Neural crest cell (in vitro differentiated cells): ENCODE measurements around the gene GRIA4. TPM values are rescaled to one million over a fixed set of nuclear protein-coding genes. Genes with fewer than 3 reads are reported as not detected.

Experiments used
- DNase-seq: peaks from one replicate; pipeline ENCODE4 v3.0.0; 2021; ENCODE audit warnings: low read depth, mixed read lengths, low spot score
- H3K27ac Mint-ChIP-seq: one replicate; pipeline ENCODE4 v1.8.0; 2021; ENCODE audit warnings: mild to moderate bottlenecking, mixed read lengths; ENCODE audit not compliant: unreplicated experiment
- H3K27me3 Mint-ChIP-seq: 2 replicates; pipeline ENCODE4 v1.8.0; 2021; ENCODE audit warnings: low read depth, mild to moderate bottlenecking, mixed read lengths
- H3K36me3 Mint-ChIP-seq: 2 replicates; pipeline ENCODE4 v1.8.0; 2021; ENCODE audit warnings: low read depth, mild to moderate bottlenecking, mixed read lengths
- H3K4me1 Mint-ChIP-seq: 2 replicates; pipeline ENCODE4 v1.8.0; 2021; ENCODE audit warnings: mixed read lengths
- H3K4me3 Mint-ChIP-seq: one replicate; pipeline ENCODE4 v1.8.0; 2021; ENCODE audit warnings: mild to moderate bottlenecking, mixed read lengths
- H3K9me3 Mint-ChIP-seq: 2 replicates; pipeline ENCODE4 v1.8.0; 2021; ENCODE audit warnings: mixed read lengths
- total RNA-seq: library from RNA; stranded (reverse); gene quantifications from 2 replicates; pipeline ENCODE4 v1.2.1, GENCODE V29; 2021
- TF ChIP-seq, protein P1 (sequence below): fragments of 200-600 bp; sonication (generic); conservative IDR thresholded peaks from 2 replicates; pipeline ENCODE4 v1.5.0; 2021; ENCODE audit warnings: antibody characterized with exemption, mild to moderate bottlenecking

Gene GRIA4
- total RNA-seq, 1 donor from 2014 or later: 2.9 TPM

DNA sequence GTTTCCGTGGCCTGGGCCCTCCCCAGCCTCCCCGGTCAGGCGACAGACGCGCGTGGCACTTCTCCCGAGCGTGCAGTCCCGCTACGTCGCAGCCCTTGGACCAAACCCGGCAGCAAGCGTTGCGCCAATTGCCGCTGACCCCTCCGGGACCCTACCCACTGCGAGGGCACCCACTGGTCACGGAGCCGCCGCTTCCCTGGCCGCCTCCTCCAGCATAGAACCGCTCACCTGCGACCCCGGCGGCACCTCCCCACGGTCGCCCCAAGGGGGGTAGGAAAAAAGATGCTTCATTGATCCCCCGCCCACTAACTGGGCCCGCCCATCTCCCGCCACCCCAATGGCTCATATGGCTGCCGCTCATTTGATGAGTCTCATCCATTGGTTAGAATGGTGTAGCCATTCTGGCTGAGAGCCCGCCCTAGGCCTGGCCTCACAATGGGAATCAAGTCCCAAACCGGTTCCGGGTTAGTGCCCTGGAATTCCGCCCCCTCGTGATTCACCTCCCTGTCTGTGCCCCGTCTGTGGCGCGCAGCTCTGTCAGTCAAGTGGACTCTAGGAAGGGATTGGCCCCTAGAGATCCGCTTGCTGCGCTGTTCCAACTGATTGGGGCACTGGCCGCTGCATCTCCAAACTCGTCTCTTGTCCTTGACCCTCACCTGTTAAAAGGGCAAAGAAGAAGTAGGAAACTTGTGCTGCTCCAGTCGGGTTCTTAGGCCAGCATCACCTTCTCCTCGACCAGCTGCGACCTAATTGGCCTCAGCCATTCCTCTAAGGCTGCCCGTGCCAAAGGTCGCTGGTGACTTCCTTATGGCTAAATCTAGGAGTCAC, 412.3 kb downstream of the GRIA4 start, which contains the start of gene MSANTD4:
MSANTD4 (minus strand) TSS at position 274 of the 828 bp plus-strand sequence. CDS start 11,323 bp downstream, outside the sequence.
- peak within 1 kb of the TSS; percentile 97 for H3K4me3 Mint-ChIP-seq
- peaks cover 2% of the 10 kb centered on the region for H3K36me3 Mint-ChIP-seq
- peak; percentile 93 for DNase-seq
- H3K9me3 Mint-ChIP-seq: peaks cover 4% of the 10 kb centered on the region
- peaks cover 36% of the 10 kb centered on the region for H3K4me1 Mint-ChIP-seq
- TF ChIP-seq, protein P1, sequence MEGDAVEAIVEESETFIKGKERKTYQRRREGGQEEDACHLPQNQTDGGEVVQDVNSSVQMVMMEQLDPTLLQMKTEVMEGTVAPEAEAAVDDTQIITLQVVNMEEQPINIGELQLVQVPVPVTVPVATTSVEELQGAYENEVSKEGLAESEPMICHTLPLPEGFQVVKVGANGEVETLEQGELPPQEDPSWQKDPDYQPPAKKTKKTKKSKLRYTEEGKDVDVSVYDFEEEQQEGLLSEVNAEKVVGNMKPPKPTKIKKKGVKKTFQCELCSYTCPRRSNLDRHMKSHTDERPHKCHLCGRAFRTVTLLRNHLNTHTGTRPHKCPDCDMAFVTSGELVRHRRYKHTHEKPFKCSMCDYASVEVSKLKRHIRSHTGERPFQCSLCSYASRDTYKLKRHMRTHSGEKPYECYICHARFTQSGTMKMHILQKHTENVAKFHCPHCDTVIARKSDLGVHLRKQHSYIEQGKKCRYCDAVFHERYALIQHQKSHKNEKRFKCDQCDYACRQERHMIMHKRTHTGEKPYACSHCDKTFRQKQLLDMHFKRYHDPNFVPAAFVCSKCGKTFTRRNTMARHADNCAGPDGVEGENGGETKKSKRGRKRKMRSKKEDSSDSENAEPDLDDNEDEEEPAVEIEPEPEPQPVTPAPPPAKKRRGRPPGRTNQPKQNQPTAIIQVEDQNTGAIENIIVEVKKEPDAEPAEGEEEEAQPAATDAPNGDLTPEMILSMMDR: peak; percentile 5
- H3K27ac Mint-ChIP-seq: peak within 1 kb of the TSS; percentile 84
- peaks cover 4% of the 10 kb centered on the region for H3K27me3 Mint-ChIP-seq

DNA sequence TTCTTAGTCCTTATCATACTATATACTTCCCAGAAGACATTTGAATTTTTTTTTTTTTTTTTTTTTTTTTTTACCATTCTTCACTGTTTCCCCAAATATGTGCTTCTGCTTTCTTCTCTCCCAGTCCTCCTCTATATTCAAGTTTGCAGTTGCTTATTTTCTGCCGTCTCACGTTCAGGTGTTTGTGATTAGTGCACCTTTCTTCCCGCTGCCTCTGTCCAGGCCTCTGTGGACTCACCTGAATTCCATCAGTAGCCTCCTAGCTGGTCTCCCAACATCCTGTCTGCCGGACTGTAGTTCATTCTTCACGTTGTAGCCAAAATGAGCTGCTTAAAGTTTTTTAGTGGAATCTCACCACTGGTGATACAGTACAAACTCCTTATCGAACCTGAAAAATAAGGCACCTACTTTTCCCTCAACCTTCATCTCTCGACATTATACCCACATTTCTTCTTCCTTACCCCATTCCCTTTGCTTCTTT, 413.0 kb downstream of the GRIA4 start:
- H3K4me1 Mint-ChIP-seq: peaks cover 36% of the 10 kb centered on the region
- peaks cover 2% of the 10 kb centered on the region for H3K36me3 Mint-ChIP-seq
- no peak overlapping the region for H3K27ac Mint-ChIP-seq
- DNase-seq: no peak
- peaks cover 4% of the 10 kb centered on the region for H3K27me3 Mint-ChIP-seq
- peaks cover 5% of the 10 kb centered on the region for H3K9me3 Mint-ChIP-seq
- peak overlapping the region; percentile 97 for H3K4me3 Mint-ChIP-seq
- TF ChIP-seq, protein P1: no peak

DNA sequence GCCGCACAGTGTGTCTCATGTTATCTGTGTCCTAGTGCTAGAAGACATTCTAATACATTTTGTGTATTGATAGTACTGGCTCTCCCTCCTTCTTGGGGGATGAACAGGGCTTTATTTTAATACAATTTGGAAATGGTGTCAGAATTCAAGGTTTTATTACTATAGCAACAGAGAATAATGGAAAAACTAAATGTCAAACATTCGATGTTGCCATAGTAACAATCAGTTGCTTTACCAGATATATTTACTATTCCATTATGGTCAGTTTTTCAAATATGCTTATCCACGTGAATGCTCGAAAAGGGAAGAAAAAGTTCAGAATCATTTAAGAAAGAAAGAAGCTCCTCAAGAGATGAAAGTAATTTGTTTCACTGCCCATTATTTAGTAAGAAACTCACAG, 420.7 kb downstream of the GRIA4 start:
- no peak for DNase-seq
- H3K36me3 Mint-ChIP-seq: no peaks in the 10 kb centered on the region
- peaks cover 10% of the 10 kb centered on the region for H3K4me1 Mint-ChIP-seq
- peaks cover 5% of the 10 kb centered on the region for H3K9me3 Mint-ChIP-seq
- no peak overlapping the region for H3K4me3 Mint-ChIP-seq
- no peaks in the 10 kb centered on the region for H3K27me3 Mint-ChIP-seq
- H3K27ac Mint-ChIP-seq: no peak overlapping the region
- TF ChIP-seq, protein P1: no peak

DNA sequence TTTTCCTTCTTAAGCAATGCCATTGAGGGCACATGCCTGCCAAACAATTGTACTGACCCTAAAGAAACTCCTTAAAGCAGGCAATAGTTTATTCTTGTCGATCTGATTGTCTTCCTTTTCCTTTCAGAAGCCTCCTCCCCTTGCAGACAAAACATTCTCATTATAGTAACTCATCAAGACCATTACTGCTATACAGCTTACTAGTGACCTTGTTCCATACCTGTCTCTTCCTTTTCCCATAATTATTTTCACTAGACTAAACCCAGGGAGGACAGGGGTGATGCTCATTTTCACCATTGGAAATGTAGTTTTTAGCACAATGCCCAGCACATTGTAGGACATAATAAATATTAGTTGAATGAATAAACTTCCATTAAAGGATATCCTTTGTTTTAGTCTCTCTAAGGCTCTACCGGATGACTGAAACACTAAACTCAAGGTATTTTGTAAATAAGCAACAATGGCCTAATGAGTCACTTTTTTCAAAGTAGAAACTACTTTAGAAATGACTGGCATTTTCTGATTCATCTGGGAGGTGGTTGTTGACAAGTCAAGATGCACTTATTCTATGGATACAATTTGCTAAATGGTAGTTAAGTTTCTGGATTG, 421.4 kb downstream of the GRIA4 start:
- Mint-ChIP-seq H3K4me1 (peaks cover 10% of the 10 kb centered on the region), H3K4me3 (no peak overlapping the region)
- no peak for DNase-seq

More for the DNA sequence above, 421.4 kb downstream of the GRIA4 start:
- peaks cover 2% of the 10 kb centered on the region for H3K9me3 Mint-ChIP-seq
- H3K27me3 Mint-ChIP-seq: no peaks in the 10 kb centered on the region
- no peaks in the 10 kb centered on the region for H3K36me3 Mint-ChIP-seq
- H3K27ac Mint-ChIP-seq: no peak overlapping the region
- TF ChIP-seq, protein P1: no peak
